ENCODE data around the gene ARX.

The ARX gene

DNA sequence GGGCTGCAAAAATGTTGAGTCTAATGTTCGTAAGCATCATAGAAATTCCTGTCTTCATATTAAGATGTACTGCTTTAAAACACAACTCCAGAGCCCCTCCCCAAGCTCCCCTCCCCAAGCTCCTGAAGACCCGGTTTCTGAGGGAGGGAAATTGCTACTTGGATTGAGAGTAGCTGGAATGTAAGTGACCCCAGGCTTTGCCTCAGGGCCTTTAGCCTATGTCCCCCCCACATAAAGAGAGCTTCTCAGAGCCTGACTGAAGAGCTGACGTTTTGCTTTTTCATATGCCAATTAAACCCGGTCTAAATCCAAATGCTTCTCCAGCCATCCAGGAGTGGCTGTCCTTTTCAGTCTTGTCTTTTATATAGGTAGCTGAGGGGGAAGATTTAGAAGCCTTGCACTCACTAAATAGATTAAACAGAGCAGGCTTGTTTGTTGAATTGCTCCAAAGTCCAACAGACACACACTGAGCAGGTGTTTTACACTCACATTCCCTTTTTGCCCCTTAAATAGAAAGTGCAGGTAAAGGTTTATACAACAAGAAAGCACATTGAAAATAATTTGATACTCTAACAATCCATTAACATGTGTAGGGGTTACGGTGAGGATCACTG is 19.6 kb downstream of the ARX start:
- DNase-seq: no peak

DNA sequence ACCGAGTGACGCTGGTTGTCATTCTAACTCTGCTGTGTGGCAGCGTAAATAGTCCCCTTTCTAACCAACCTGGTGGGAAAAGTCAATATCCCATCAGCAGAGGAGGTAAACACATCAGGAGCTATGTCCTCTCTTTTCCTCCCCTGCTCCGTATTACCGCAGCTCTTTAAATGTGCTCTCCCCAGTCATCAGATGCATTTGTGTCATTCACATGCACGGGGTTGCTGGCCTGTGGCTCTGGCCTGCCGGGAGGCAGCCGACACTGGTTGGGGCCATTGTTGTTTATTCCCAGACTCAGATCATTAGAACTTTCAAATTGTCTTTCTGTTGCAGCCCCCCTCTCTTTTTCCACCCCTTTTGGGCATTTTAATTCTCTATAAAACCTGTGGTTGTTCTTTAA is 21.9 kb downstream of the ARX start:
- DNase-seq: no peak

DNA sequence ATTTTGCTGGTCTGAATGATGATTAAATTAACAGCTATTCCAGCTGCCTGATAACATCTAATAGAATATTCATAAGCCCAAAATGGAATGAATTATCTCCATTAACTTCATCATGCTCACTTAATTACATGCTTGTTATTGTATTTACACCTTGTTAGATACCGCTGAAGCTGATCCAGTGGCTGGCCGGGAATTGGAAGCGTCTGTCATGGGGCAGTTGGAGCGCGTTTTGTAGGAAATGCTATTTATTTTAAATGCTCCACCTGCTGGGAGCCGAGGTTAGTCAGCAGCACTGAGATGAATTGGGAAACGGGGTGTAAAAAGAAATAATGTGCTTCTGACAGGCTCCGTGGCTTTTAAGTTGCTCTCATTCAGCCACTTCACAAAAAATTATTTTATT is 25.2 kb downstream of the ARX start:
- DNase-seq: peak; percentile 47

DNA sequence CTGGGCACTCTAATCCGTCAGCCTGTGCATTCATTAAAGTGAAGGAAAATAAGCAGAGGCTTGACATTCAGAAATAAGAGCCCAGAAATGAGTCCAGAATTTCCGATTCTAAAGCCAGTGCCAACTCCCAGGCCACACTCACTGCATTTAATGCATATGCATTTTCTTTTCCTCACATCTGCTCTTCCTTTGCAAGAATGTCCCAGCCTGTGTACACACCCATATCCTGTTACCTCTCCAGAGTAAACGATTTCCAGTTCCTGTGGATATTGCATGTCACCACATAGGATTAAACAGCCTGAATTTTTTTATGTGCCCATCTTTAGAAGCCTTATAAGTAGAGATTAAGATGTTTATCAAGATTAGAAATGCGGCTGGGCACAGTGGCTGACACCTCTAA is 27.5 kb downstream of the ARX start:
- no peak for DNase-seq

DNA sequence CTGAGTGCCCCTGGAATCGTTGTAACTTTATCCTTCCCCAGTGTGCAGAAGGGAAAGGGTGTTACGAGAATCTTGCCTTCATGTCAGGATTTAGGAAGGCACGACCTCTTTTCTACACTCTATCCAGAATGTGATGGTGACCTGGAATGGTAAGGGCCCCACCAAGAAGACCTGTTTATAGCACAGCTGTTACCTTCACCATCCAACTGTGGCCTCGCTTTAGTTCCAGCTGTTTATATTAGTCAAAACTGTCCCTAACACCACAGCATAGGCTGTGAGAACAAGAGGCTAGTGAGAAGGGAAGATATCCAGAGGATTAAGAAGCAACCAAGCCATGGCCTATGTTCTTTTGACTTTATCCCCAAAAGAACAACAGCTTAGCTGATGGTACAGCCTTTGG is 28.0 kb downstream of the ARX start:
- DNase-seq: no peak

DNA sequence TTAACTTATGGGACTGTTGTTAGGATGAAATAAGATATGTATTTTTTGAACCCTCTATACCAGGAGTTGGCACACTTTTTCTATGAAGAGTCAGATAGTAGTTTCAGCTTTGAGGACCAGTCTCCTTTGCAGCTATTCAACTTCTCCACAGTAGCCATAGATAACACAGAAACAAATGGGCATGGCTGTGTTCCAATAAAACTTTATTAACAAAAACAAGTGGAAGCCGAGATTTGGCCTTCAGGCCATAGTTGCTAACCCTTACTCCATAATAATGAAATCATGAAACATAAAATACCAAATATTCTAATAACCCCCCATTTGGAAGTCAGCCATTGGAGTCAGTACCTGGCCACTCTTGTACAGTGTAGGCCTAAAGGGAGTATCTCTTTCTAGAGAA is 30.6 kb downstream of the ARX start:
- DNase-seq: no peak

DNA sequence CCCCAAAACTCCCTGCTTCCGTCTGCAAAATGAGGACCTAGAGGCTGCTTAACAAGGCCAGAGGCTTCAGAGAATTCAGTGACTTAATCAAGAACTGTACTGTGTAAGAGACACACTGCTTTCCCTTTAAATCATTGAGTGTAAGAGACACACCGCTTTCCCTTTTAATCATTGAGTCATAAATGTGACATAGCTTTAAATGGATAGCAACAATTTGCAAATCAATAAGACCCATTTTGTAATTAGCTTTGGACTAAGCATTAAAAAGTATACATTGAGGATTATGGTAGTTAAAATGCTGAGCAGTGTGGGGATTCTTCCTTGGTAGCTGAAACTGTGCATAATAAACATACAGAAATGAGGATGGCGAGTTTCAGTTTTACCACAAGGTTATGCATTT is 31.8 kb downstream of the ARX start:
- no peak for DNase-seq

DNA sequence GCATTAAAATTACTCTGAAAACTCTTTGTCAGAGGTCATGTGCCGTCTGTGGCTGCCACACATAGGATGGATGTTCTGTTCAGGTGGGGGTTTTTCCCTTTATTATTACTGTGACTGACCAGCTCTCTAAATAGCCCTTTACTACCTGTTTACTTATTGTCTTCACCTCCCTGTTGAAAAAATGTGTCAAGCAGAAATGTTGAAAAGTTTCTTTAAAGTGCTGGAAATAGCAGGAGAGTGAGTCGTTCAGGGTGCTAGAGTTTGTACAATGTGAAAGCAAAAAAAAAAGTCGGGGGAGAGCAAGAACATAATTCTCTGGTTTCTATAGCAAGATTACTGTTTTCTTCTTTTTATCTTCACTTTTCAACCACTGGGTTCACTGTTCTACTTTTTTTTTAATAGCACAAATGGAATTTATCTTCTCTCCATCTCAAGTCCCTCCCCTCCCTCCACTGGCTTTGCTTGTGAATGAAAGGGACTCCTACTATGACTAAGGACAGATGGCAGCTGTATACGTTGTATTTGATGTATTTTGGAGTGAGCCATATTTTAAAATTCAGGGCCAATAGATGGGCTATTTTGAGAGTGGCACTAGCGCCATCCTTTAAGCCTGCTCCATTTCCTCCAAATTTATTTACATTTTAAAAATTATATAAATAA is 33.3 kb downstream of the ARX start:
- no peak for DNase-seq

DNA sequence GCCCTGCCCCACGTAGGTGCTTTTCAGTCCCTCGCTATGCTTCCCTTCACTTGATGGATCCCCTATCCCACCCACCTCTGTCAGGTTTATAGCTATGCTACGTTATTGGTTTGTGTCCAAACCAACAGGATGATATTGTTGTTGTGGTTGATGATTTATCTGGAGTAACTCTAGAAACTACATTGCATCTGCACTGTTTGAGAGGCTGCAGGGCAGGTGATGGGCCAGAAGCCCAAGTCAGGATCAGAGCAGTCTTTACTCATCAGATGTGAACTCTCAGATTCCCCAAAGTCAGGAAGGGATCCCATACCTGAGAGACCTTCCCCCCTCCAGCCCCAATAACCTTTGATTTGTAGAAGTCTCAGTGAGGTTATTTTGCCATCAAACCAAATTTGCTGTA is 34.7 kb downstream of the ARX start:
- no peak for DNase-seq

DNA sequence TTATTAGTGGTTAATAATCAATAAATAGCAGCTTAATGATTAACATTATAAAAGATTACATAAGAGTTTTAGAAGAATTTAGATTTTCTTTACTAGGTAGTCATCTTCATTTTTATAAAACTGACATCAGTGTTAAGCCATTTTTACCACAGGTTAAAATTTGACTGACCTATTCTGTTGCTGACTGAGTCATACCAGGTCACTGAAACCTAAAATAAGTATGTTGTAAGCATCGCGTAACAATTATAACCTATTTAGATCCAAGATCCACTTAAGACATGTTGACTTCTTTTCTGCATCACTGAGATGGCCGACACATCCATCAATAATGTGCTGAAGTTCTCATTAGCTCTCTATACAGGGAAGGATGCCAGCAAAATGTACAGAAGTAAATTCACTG is 36.7 kb downstream of the ARX start:
- DNase-seq: no peak

DNA sequence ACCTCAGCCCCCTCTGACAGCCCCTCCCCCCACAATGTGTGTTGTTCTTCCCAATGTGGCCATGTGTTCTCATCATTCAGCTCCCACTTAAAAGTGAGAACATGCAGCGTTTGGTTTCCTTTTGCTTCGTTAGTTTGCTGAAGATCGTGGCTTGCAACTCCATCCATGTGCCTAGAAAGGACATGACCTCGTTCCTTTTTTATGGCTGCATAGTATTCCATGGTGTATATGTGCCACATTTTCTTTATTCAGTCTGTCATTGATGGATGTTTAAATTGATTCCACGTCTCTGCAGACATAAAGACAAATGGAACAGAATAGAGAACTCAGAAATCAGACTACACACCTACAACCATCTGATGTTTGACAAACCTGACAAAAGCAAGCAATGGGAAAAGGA is 46.0 kb downstream of the ARX start:
- no peak for DNase-seq

DNA sequence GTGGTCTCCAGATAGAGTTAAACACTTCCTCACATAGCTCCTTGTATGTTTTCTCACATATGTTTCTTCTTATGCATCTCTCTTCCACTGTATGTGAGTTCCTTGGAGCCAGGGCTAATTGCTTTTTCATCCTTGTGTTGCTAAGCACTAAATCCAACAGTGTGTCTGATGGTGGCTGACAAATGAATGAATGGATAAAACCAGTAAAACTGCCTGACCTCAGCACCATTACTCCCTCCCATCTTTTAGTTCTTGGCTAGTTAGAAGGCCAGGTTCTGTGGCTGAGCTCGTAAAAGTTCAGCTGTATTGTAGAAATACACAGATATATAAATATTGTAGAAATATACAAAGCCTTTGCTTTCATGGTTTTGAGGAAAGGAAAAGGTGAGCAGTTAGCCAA is 50.4 kb downstream of the ARX start:
- DNase-seq: no peak

DNA sequence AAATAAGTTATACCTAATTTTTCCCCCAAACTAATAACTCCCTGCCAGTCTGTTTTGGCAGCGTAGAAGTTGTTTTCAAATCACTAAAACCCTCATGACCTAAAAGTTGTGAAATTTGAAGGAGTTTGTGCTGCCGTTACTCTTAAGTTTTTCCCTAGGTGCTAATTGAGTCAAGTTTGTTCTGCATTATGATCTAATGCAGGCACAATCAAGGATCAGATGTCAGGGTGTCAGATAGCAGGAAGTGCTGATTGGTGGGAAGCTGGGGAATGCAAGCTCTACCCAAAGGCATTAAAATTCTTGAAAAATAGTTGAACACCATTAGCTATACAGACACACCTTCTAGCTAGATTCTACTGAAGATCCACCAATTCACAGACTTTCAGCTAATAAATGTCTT is 51.9 kb downstream of the ARX start:
- DNase-seq: no peak

DNA sequence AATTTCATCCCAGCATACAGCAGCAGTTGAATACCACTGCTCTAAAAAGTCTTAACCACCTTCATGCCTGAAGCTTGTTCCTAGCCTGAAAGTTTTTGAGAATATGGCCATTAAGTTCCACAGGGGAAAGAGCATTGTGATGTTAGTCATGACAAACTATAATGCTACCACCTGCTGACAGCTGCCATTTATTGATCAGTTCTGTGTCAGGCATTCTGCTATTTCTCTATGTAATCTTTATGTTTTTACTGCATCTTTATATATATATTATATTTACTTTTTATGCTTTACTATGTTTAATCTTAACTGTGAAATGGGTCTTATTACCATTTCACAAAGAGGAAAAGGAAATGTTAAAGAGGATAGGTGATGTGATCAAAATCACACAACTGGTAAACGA is 54.0 kb downstream of the ARX start:
- no peak for DNase-seq

DNA sequence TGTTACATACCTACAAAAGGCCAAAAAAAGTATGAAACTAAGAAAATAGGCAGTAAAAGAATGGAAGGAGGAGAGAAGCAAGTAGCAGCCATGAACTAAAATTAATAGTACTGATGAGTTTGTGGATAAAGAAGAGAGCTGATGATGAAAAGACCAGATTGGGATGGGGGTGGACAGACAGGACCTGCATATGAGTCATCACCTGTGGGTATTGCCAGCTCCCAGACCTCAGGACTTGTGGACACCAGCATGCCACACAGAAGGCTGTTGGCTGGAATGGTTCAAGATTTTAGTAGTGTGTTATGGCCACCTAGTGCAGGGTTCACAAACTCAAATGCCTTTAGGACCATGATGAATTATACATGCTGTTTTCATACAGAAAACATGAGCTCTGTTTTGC is 58.9 kb downstream of the ARX start:
- no peak for DNase-seq

DNA sequence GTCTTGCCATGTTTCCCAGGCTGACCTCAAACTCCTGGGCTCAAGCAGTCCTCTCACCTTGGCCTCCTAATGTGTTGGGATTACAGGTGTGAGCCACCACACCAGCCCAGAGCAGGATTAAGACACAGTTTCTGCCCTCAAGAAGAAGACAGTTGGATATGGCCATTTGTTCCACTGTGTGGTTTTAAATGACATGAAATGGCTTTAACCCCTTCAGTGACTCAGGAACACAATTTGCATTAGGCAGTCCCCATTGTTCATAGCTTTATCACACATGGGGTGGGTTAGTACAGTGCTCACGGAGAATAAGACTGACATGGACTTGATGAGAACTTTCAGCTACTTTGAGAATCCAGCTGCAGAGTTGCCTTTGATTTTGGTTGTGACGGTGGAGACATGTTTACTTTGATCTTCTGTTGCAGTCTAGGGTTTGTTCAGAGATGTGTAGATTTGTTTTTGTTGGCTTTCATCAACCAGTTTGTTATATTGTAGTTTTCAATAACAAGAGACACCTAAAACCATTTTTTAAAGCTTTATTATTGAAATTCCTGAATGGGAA is 60.3 kb downstream of the ARX start:
- DNase-seq: no peak

DNA sequence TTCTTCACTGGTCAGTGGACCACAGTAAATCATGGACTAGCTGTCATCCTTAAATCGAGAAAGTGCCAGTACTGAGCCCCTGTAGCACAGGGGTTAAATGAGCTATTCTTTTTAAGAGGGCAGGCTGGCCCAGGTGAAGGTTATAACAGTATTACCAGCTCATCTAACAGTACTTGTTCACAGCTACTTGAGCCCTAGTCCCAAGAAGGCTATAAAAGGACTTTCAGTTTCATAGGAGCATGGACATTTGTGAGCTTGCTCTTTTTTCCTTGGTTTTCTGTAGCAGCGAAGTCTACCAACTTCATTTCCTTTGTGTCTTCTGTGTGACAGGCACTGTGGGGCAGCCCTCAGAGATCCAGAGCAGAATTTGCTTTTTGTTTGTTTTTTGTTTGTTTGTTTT is 61.0 kb downstream of the ARX start:
- no peak for DNase-seq

All from NCI-H1105 (cell line).